Prostate gland (tissue), 2 donors: ENCODE results near the gene DNMT3A. TPM values are rescaled to one million over a fixed set of nuclear protein-coding genes. Genes with fewer than 3 reads are reported as not detected.

ENCODE experiments used
- DNase-seq: peaks from one replicate; pipeline ENCODE4 v3.0.0-alpha.2; 2019; ENCODE audit warnings: low spot score
- H3K27ac ChIP-seq, 2 donors: fragments of 200-600 bp; sonication (generic); 2 replicates each; pipeline ENCODE4 v1.5.1; 2017 to 2019
- H3K27me3 ChIP-seq: fragments of 200-600 bp; sonication (generic); replicated peaks from 2 replicates; pipeline ENCODE4 v1.5.1; 2019; ENCODE audit not compliant: insufficient read depth
- H3K36me3 ChIP-seq, 2 donors: fragments of 200-600 bp; sonication (generic); 1 replicate in 1 of 2; 2 replicates in 1 of 2; pipeline versions ENCODE4 v1.5.1 to v1.8.1; 2017 to 2019
- H3K4me1 ChIP-seq: fragments of 200-600 bp; sonication (generic); replicated peaks from 2 replicates; pipeline ENCODE4 v1.5.1; 2019
- H3K4me3 ChIP-seq, 2 donors: fragments of 200-600 bp; sonication (generic); 2 replicates each; pipeline ENCODE4 v1.5.1; 2017 to 2019
- H3K9me3 ChIP-seq: fragments of 200-600 bp; sonication (generic); 2 replicates; pipeline ENCODE4 v1.5.1; 2017
- CTCF ChIP-seq, 4 experiments: fragments of 200-600 bp in 2 of 4; fragments of 450-650 bp in 2 of 4; sonication (generic) in 2 of 4; IDR thresholded peaks; 1 replicate in 3 of 4; 2 replicates in 1 of 4; pipeline ENCODE4 v1.5.1; 2016 to 2019; ENCODE audit warnings: antibody characterized with exemption in 4 of 4, mild to moderate bottlenecking in 2 of 4, moderate library complexity in 2 of 4
- POLR2A ChIP-seq: fragments of 450-650 bp; IDR thresholded peaks from one replicate; pipeline ENCODE4 v1.6.1; 2016; ENCODE audit warnings: antibody characterized with exemption, mild to moderate bottlenecking
- POLR2AphosphoS5 ChIP-seq: sonication (generic); formaldehyde crosslinking; IDR thresholded peaks from one replicate; pipeline ENCODE4 v1.6.1; 2017; ENCODE audit warnings: antibody characterized with exemption
- WGBS: methylation state at CpG from one replicate; pipeline ENCODE4 v1.1.5; 2018; 5-methylcytosine and 5-hydroxymethylcytosine counted together
- intact Hi-C: fragments of 100-400 bp; cut with DNase I; formaldehyde crosslinking; loops from one replicate; pipeline ENCODE4 v1.14.2; 2022
- microRNA counts, 2 donors: library from miRNA; unstranded; fragments of <30 nt; microRNA quantifications; one replicate each; lab custom pipeline; 2016 to 2017
- microRNA-seq: library from miRNA; unstranded; fragments of <30 nt; microRNA quantifications from one replicate; pipeline ENCODE4, GENCODE V29; 2016
- small RNA-seq, 2 donors: library from RNA; depleted of rRNA; stranded (forward); fragments of <200 nt; gene quantifications; one replicate each; pipeline ENCODE3, GENCODE V24; 2016
- total RNA-seq, 2 donors: library from RNA; depleted of rRNA; stranded (reverse); fragments of >200 nt; gene quantifications; one replicate each; pipeline ENCODE4 v1.1.0, GENCODE V29; 2016

DNMT3A gene
- total RNA-seq, 2 donors from 2014 or later: 8.7 to 28.2 TPM

- 41% methylated on average over 5 of the region's 5 CpGs for WGBS
Measured at GRCh38 chr2:25190536-25190935, 151.2 kb downstream of the DNMT3A start.

GRCh38 chr2:25188405-25188804 lies 153.3 kb downstream of the DNMT3A start:
- Histone ChIP-seq H3K9me3 (no peaks in the 10 kb centered on the region), H3K36me3 (no peaks in the 10 kb centered on the region), H3K27ac (no peak overlapping the region), H3K4me1 (no peaks in the 10 kb centered on the region), H3K27me3 (no peaks in the 10 kb centered on the region), H3K4me3 (no peak overlapping the region)
- WGBS: 91% methylated on average over 4 of the region's 4 CpGs
- no peak for DNase-seq
- no peak for TF ChIP-seq CTCF (IDR thresholded peaks at IDR 0.05)
- no peak for TF ChIP-seq POLR2A
- no peak for TF ChIP-seq POLR2AphosphoS5
- intact Hi-C loops: no loop called here

More at GRCh38 chr2:25190536-25190935, 151.2 kb downstream of the DNMT3A start:
- Histone ChIP-seq H3K9me3 (no peaks in the 10 kb centered on the region), H3K4me3 (no peak overlapping the region), H3K27me3 (no peaks in the 10 kb centered on the region), H3K27ac (no peak overlapping the region), H3K4me1 (no peaks in the 10 kb centered on the region), H3K36me3 (no peaks in the 10 kb centered on the region)
- TF ChIP-seq POLR2AphosphoS5 (no peak), POLR2A (no peak)
- intact Hi-C loops: loop anchor here (10.0 kb wide), 1 partner anchor 216 kb away; the partner anchor contains the start of gene DNAJC27
- no peak for DNase-seq

- Histone ChIP-seq H3K9me3 (no peaks in the 10 kb centered on the region), H3K27me3 (no peaks in the 10 kb centered on the region), H3K4me1 (no peaks in the 10 kb centered on the region), H3K4me3 (no peak overlapping the region), H3K27ac (no peak overlapping the region), H3K36me3 (no peaks in the 10 kb centered on the region)
- WGBS: 80% methylated on average over 11 of the region's 11 CpGs
- intact Hi-C loops: no loop called here
- DNase-seq: no peak
- TF ChIP-seq POLR2A: no peak
- TF ChIP-seq CTCF (IDR thresholded peaks at IDR 0.05): no peak
- TF ChIP-seq POLR2AphosphoS5: no peak
Measured at GRCh38 chr2:25187729-25188350, 153.9 kb downstream of the DNMT3A start.

GRCh38 chr2:25184254-25184653 lies 157.5 kb downstream of the DNMT3A start:
- H3K9me3 ChIP-seq: no peaks in the 10 kb centered on the region
- TF ChIP-seq POLR2AphosphoS5: peak; percentile 80
- no peak for TF ChIP-seq POLR2A
- TF ChIP-seq CTCF (IDR thresholded peaks at IDR 0.05): no peak
- intact Hi-C loops: no loop called here
- no peaks in the 10 kb centered on the region for H3K27me3 ChIP-seq
- no peaks in the 10 kb centered on the region for H3K4me1 ChIP-seq
- DNase-seq: peak; percentile 42
- 49% methylated on average over 5 of the region's 5 CpGs for WGBS
- H3K4me3 ChIP-seq: no peak overlapping the region
- H3K36me3 ChIP-seq: no peaks in the 10 kb centered on the region
- no peak overlapping the region for H3K27ac ChIP-seq

GRCh38 chr2:25178976-25179375 lies 162.7 kb downstream of the DNMT3A start:
- H3K4me1 ChIP-seq: no peaks in the 10 kb centered on the region
- H3K9me3 ChIP-seq: no peaks in the 10 kb centered on the region
- DNase-seq: no peak
- TF ChIP-seq CTCF (IDR thresholded peaks at IDR 0.05) (no peak), POLR2A (no peak), POLR2AphosphoS5 (no peak)
- H3K36me3 ChIP-seq: no peaks in the 10 kb centered on the region
- intact Hi-C loops: no loop called here
- H3K27me3 ChIP-seq: no peaks in the 10 kb centered on the region
- H3K4me3 ChIP-seq: no peak overlapping the region
- no peak overlapping the region for H3K27ac ChIP-seq
- WGBS: 90% methylated on average over 10 of the region's 10 CpGs

MicroRNAs encoded within 50 kb of the gene (microRNA counts, 767-probe panel; counts per million panel counts)
- microRNA hsa-miR-1301 (lab: Ali Mortazavi, UCI): 0 to 431 counts per million in 2 donors

Small RNAs within 50 kb of the gene (microRNA-seq; reads per million reads assigned to microRNA genes)
- 196 reads per million, percentile 78 among the genes with 10 or more reads in this experiment for gene MIR1301

Small RNAs within 50 kb of the gene (small RNA-seq; reads per million reads assigned to genes)
- 2.8 to 2.9 reads per million in 2 donors for gene MIR1301

Other genes starting within 250 kb of the DNMT3A start
- 10 to 100 TPM in 1 of 2 donors, 1 to 10 TPM in 1; 2.6 to 31.0 TPM for gene POMC, start 173.3 kb downstream of the DNMT3A start, total RNA-seq